HG03097 (cell line): ENCODE measurements around the gene RRN3.
"Not testable (repeated sequence)": the region's sequence is repeated elsewhere in the genome, so short reads cannot be mapped to it uniquely, and the experiment has no call there.

Source experiments
- ATAC-seq: cut with Tn5 transposase; IDR thresholded peaks from one replicate; pipeline ENCODE4 v1.9.1; 2021; ENCODE audit not compliant: unreplicated experiment, low FRiP score

The RRN3 gene

DNA sequence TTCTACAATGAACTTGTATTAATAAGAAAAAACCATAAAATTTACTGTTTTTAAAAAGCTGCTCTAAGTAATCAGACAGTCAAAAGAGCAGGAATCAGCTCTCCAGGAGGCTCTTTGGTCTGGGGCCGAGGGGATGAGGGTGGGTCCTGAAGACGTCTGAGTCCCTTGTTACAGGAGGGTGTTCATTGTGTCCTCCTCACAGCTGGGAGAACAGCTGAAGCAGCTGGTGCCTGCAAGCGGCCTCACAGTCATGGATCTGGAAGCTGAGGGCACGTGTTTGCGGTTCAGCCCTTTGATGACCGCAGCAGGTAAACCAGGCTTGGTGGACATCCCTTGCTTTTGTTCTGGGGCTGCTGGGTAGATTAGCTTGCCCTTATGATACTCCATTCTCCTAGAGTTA is 64.3 kb downstream of the RRN3 start:
- not testable (repeated sequence) for ATAC-seq

DNA sequence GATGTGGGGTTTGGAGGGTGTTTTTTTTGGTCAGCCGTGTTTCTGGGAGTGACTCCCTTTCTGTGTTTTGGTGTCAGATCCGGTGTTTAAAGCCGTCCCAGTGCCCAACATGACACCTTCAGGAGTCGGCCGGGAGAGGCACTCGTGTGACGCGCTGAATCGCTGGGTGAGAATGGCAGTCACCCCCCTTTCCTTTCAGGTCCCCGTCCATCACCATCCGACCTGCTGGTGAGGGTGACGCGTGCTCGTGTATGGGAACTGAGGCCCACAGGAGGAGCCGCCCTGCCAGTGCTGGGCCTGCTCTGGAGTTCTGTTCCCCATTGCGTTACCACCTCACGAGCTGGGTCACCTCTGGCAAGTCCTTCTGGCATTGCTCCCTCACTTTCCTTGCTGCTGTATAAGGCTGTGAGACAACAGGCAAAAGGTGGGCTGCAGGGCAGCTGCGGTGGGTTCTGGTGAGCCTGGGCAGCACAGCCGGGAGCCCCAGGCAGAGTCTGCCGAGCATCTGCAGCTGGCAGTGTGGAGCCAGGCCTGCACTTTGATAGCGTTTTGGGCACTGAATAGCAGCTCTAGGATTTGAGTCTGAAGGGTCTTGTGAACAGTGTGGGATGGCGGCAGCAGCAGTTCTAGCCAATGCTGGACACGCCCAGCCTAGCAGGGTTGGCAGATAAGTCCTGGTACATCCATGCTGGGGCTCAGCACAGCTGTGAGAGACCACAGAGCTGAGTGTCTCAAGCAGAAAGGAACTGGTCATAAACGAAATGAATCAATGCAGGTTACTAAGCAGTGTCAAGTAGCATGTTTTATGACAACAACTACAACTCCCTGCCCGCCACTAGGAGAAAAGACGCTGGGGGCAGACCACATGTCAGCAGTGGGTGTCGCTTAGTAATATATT is 65.0 kb downstream of the RRN3 start:
- not testable (repeated sequence) for ATAC-seq

DNA sequence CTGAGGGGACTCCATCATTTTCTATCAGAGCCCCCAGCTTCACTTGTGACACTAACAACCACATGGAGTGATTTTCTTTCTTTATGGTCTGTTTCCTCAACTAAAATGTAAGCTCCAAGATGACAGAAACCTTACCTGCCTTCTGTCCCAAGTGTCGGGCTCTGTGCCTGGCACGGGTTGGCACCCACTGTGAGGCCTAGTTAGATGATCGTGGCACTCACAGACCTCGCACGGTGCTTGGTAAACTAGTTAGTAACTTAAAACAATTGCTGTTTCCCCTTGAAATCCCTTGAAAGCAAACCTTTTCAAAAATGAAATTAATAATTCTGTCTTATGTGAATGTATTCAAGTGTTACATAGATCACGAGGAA is 65.7 kb downstream of the RRN3 start:
- not testable (repeated sequence) for ATAC-seq

DNA sequence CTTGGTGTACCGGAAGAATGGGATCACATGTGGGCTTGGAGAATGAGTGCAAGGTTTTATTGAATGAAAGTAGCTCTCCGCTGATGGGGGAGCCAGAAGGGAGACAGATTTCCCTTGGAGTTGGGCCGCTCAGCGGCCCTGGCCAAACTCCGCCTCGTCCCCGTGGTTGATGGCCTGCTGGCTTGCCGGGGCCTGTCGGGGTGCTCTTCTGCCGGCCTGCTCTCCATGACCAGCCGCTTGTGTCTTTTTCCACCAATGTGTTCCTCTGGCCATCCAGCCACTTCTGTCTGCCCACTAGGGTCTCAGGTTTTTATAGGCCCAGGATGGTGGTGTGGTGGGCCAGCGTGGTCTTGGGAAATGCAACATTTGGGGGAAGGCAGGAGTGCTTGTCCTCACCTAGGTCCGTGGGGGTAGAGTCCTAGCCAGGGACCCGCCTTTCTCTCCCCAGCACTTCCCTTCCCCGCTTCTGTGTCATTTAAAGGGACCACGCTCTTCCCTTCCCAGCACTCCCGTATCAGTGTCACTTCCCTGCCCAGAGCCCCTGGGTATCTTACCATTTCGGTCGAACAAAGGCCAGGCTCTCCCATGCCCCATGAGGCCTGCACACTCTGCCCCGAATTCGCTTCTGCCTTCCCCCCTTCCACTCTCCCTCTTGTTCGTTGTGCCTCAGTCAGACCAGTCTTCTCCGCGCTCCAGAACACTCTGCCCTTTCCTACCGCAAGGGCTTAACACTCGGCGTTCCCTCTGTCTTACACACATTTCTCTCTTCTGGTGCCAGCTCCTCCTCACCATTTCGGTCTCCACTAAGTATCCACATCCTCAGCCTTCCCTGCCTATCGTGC is 66.3 kb downstream of the RRN3 start:
- ATAC-seq = not testable (repeated sequence)

DNA sequence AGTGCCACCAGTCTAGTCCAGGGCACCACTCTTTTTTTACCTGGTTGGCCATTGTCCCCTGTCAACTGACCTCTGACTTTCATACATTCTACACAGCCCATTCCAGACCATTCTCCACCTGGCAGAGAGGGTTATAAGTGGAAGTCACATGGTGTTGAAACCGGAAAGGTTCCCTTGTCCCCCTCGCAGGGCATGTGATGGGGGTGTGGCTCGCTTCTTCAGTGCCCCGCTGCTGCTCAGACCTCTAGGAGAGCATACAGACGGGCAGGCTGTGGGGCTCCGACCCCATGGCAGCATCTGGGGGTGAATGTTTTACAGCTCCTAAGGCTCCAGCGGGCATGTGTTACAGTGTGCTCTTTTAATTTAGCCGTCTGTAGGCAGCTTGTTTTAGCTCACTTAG is 67.0 kb downstream of the RRN3 start:
- ATAC-seq = not testable (repeated sequence)

DNA sequence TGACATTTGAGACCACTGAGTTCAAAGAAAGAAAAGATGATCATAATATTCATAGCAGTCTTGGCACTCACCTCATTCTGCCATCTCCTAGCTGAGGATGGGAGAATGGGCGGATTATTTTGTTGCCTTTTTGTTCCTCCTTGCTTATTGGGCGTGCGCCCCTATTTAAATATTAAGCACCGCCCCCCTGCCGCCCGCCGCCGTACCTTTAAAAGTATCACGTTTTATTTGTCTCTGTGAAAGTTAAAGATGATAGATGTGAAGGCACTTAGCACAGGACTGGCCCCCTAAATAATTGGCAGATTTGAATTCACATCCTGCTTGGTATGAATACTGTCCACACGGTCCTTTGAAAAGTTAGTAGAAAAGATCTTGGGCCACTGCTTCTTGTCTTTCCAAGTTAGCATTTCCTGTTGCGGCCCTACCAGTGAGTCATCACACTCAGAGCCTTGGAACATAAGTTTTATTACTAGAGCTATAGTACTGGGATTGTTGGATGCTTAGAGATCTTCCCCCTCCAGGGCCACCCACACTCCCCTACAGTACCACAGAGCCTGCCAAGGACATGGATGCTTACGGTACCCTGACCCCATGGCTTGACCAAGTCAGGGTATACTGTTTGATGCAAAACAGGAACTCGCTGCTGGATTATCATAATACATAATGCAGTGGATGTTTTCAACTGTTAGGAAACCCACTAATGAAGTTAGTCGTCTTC is 68.7 kb downstream of the RRN3 start:
- ATAC-seq = not testable (repeated sequence)

DNA sequence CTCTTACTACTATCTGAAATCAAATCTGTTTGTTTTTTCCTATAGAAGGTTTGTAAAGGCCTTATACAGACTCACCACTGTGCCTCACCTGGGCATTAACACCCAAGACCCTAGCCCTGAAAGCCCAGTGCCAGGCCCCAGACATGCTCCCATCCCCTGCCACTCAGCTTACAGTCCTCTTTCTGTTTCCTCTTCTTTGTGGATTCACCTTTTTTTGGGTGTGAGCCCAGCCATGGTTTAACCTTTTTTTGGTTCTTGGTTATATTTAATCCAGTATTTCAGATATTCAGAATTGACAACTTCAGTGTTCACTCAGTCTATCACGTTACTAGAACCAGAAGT is 69.2 kb downstream of the RRN3 start:
- not testable (repeated sequence) for ATAC-seq

DNA sequence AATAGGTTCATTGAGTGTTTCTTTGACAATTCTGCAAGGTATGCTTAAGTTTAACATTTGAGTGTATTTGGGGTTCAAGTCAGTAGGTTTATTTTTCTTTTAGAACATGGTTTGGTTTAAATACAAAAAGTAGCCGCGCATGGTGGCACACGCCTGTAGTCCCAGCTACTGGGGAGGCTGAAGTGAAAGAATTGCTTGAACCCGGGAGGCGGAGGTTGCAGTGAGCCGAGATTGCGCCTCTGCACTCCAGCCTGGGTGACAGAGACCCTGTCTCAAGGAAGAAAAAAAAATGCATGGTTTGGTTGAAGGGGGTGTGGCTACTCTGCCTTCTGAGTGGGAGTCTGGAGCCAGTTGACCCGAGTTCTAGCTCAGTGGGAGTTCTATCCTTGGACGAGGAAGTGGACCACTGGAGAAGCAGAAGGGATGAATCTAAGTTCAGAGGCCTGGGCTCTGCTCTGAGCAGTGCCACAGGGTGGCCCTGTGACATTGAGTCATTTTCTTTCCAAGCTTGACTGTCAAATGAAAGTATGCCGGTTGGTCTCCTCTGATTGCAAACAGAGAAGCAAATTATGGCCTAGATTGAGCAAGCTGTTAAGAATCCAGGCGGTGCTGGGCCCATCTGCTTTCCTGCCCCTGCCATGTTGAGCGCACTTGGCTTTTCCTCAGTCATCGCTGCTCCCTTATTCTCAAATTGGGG is 70.5 kb downstream of the RRN3 start:
- ATAC-seq = not testable (repeated sequence)

DNA sequence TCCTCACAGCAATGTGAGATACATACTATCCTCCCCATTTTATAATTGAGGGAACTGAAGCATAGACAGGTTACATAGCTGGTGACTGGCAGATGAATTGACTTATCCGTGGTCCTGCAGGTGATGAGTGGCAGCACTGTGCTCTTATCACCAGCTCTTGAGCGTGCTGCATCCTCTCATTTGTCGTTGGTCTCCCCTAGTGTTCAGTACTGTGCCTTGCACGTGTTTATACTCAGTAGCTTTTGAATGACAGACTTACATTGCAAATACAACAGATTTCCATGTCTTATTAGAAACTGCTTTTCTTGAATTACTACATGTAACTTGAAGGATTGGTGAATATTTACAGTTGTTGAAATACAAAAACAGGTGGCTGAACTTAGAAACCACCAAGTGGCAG is 71.9 kb downstream of the RRN3 start:
- ATAC-seq = peak; percentile 74

DNA sequence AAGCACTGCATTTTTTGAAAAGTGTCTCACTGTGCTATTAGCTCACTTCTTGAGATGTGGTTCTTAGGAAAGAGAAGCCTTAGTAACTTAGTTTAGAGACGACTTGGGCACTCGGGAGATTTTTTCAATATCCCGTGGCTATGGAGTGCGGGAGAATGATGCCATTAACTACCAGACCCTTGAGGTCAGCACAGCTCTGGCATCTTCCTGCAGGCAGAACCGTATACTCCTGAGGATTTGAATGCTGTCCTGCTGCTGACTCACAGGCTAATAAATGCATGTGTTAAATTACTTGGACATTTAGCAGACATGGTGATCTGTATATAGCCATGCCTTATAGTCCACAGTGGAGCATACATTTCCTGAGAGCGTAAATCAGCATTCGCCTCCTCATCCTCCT is 72.6 kb downstream of the RRN3 start:
- not testable (repeated sequence) for ATAC-seq

DNA sequence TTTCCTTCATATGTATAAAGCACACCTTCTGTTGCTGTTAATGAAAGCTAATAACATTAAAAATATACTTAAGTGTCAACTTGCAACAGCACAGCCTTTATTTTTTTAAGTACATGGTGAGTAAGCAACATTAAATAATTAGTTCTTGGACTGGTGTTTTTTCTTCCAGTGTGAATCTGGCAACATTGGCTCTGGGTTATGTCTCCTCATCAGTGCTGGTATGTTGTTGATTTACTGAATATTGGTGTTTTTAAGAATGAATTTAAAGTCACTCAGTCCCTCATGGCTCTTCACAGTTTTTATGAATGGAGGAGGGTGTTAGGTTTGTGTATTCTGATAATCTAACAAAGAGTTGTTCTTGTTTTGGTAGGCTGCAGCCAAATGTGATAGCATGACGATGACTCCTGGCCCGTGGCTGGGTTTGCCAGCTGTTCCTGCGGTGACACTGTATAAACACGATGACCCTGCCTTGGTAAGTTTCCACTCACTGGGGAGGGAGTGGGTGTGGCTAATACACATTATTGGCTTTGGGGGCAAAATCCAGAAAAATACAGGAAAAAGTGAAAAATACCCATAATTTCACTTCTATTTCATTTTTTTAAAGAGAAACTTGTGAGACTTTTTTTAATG is 77.0 kb downstream of the RRN3 start:
- not testable (repeated sequence) for ATAC-seq

DNA sequence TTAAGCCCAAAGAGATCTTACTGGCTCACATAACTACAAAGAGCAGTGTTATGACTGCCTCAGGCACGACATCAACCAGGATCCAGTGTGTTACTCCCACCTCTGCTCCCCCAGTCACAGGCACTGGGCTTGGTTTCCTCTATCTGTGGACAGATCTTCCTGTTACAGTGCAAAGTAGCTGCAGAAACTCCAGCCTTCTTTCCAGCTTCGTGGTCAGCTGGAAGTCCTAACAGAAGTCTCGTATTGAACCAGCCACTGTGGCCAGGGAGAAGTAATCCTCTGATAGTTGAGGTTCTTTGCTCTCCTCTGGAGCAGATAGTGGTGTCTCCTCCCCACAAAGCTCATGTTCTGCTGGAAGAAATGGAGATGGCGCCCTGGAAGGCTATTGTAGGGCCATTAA is 77.7 kb downstream of the RRN3 start:
- not testable (repeated sequence) for ATAC-seq

DNA sequence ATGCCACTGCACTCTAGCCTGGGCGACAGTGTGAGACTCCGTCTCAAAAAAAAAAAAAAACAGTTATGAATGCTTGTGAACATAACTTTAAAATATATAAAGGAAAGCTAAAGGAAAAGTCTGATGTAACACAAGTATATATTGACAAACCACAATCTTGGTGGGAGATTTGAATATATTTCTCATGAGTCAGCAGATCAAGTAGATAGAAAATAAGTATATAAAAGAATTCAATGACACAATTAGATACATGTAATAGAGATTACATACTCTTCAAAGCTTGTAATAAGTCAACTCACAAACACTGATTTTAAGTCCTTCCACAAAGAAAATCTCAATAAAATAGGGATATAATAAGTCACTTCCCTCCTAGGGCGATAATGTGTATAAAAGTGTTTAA is 78.4 kb downstream of the RRN3 start:
- not testable (repeated sequence) for ATAC-seq

DNA sequence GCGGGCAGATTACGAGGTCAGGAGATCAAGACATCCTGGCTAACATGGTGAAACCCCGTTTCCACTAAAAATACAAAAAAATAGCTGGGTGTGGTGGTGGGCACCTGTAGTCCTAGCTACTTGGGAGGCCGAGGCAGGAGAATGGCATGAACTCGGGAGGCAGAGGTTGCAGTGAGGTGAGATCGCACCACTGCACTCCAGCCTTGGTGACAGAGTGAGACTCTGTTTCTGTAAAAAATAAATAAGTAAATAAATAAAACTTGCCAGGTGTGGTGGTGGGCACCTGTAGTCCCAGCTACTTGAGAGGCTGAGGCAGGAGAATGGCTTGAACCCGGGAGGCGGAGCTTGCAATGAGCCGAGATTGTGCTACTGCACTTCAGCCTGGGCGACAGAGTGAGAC is 81.1 kb downstream of the RRN3 start:
- ATAC-seq = not testable (repeated sequence)
